GM18868 (cell line): ENCODE data around the gene TTLL13.
A peak's percentile ranks its signal among the peaks of the same experiment; 100 is the strongest.
"Not testable (repeated sequence)": the region's sequence is repeated elsewhere in the genome, so short reads cannot be mapped to it uniquely, and the experiment has no call there.

Source experiments
- ATAC-seq: cut with Tn5 transposase; IDR thresholded peaks from one replicate; pipeline ENCODE4 v1.9.1; 2021; ENCODE audit warnings: mild to moderate bottlenecking, moderate library complexity; ENCODE audit not compliant: unreplicated experiment

TTLL13 gene

GRCh38 chr15:90234096-90234988 is 15.0 kb upstream of the TTLL13 start, which contains the start of gene GDPGP1:
GDPGP1 (plus strand) TSS chr15:90234209; CDS start chr15:90240909, 6,700 bp downstream.
- ATAC-seq, result peak; percentile 75

GRCh38 chr15:90239371-90239770 is 10.0 kb upstream of the TTLL13 start:
- ATAC-seq, result no peak

- no peak for ATAC-seq
Observed at GRCh38 chr15:90240856-90241255, 8.5 kb upstream of the TTLL13 start.

- no peak for ATAC-seq
Observed at GRCh38 chr15:90241343-90242192, 7.8 kb upstream of the TTLL13 start.

- ATAC-seq, result no peak
Observed at GRCh38 chr15:90243943-90244639, 5.3 kb upstream of the TTLL13 start.

- ATAC-seq, result no peak
Observed at GRCh38 chr15:90248789-90249202, 560 bp upstream of the TTLL13 start.

- ATAC-seq, result no peak
Observed at GRCh38 chr15:90257776-90258175, 8.4 kb downstream of the TTLL13 start.

- ATAC-seq, result peak; percentile 79
Observed at GRCh38 chr15:90259524-90259923, 10.2 kb downstream of the TTLL13 start.

GRCh38 chr15:90260731-90261130 is 11.4 kb downstream of the TTLL13 start:
- not testable (repeated sequence) for ATAC-seq

GRCh38 chr15:90261811-90262210 is 12.5 kb downstream of the TTLL13 start:
- no peak for ATAC-seq

- ATAC-seq, result no peak
Observed at GRCh38 chr15:90262426-90262825, 13.1 kb downstream of the TTLL13 start.

- no peak for ATAC-seq
Observed at GRCh38 chr15:90264671-90265070, 15.3 kb downstream of the TTLL13 start.

GRCh38 chr15:90265271-90266060 is 16.1 kb downstream of the TTLL13 start, which contains the start of gene NGRN:
NGRN (plus strand) TSS chr15:90265672; CDS start chr15:90265713, 41 bp downstream.
- ATAC-seq, result peak; percentile 92

GRCh38 chr15:90266061-90266431 is 16.7 kb downstream of the TTLL13 start:
- ATAC-seq, result peak; percentile 1

GRCh38 chr15:90266485-90266884 is 17.1 kb downstream of the TTLL13 start:
- ATAC-seq, result no peak

GRCh38 chr15:90268415-90268814 is 19.1 kb downstream of the TTLL13 start:
- no peak for ATAC-seq

GRCh38 chr15:90270502-90271150 is 21.3 kb downstream of the TTLL13 start:
- ATAC-seq, result no peak

- no peak for ATAC-seq
Observed at GRCh38 chr15:90271459-90272166, 22.3 kb downstream of the TTLL13 start.

- ATAC-seq, result not testable (repeated sequence)
Observed at GRCh38 chr15:90278467-90278866, 29.1 kb downstream of the TTLL13 start.
